K562 (cell line): ENCODE measurements around the gene SLC27A2. TPM values are rescaled to one million over a fixed set of nuclear protein-coding genes. Genes with fewer than 3 reads are reported as not detected.

Source experiments
- ATAC-seq: fragments of 200-7000 bp; cut with Tn5 transposase; 3 replicates; pipeline ENCODE4 v1.9.1; 2020; ENCODE audit warnings: moderate library complexity
- BruUV-seq: library from RNA; stranded (reverse); fragments of 400-500 nt; replicated peaks from 2 replicates; lab custom pipeline; 2021; lab: Mats Ljungman, UMichigan
- CTCF ChIA-PET: fragments of 300-600 bp; formaldehyde crosslinking; extraction: SDS; loops from one replicate; lab custom pipeline; 2021; ENCODE audit warnings: low intra/inter-chr PET ratio; lab: Yijun Ruan, JAX
- POLR2A ChIA-PET: fragments of 300-600, 350-650 bp; sonication (Branson Sonifier 250); formaldehyde crosslinking; extraction: SDS; loops from one replicate; lab custom pipeline; 2021; ENCODE audit warnings: antibody characterized with exemption, inconsistent platforms; lab: Yijun Ruan, JAX
- DNase-seq, 4 experiments: peaks; one replicate each; pipeline versions ENCODE4 v3.0.0 to v3.0.0-alpha.2; 2011 to 2018; ENCODE audit warnings: low spot score in 3 of 4, mixed read lengths in 3 of 4; ENCODE audit errors: extremely low read depth in 1 of 4
- FAIRE-seq: peaks from 2 replicates; lab custom pipeline; 2011; peaks lifted over from hg19 to GRCh38; lab: Jason Lieb, UNC
- H2AFZ ChIP-seq: 2 replicates; pipeline ENCODE4 v1.6.0; 2011; ENCODE audit warnings: low read depth, low read length, control low read depth, inconsistent platforms
- H3K27ac ChIP-seq: fragments of 200-600 bp; 3 replicates; pipeline ENCODE4 v1.8.0; 2011; ENCODE audit warnings: low read depth, mild to moderate bottlenecking, control low read depth, inconsistent platforms, low read length, moderate library complexity, mixed read lengths; ENCODE audit errors: extremely low read depth
- H3K27me3 ChIP-seq, 2 experiments: fragments of 300-600 bp in 1 of 2; 2 replicates in 1 of 2; 3 replicates in 1 of 2; pipeline versions ENCODE4 v1.6.0 to v1.8.0; 2011; ENCODE audit warnings: inconsistent platforms in 2 of 2, low read length in 2 of 2, mild to moderate bottlenecking in 1 of 2, mixed read lengths in 1 of 2, moderate library complexity in 1 of 2; ENCODE audit not compliant: control insufficient read depth in 2 of 2, insufficient read depth in 2 of 2
- H3K36me3 ChIP-seq: fragments of 300-600 bp; 3 replicates; pipeline ENCODE4 v1.8.0; 2011; ENCODE audit warnings: mild to moderate bottlenecking, low read length, inconsistent platforms; ENCODE audit not compliant: control insufficient read depth, insufficient read depth
- H3K4me1 ChIP-seq, 2 experiments: fragments of 200-600 bp in 1 of 2; replicated peaks in 1 of 2; 2 replicates in 1 of 2; 3 replicates in 1 of 2; pipeline versions ENCODE4 v1.5.1 to v1.8.0; 2011; ENCODE audit warnings: inconsistent platforms in 2 of 2, low read length in 2 of 2, mild to moderate bottlenecking in 1 of 2, mixed read lengths in 1 of 2, moderate library complexity in 1 of 2; ENCODE audit not compliant: control insufficient read depth in 2 of 2, insufficient read depth in 2 of 2
- H3K4me2 ChIP-seq: 2 replicates; pipeline ENCODE4 v1.6.1; 2011; ENCODE audit warnings: low read length, control low read depth, inconsistent platforms, mixed read lengths; ENCODE audit not compliant: insufficient read depth
- H3K4me3 ChIP-seq: fragments of 200-600 bp; sonication (generic), shearing (Covaris generic); 2 replicates; pipeline ENCODE4 v1.5.1; 2016; ENCODE audit warnings: control low read depth, inconsistent platforms
- H3K79me2 ChIP-seq: fragments of 200-600 bp; 3 replicates; pipeline ENCODE4 v1.8.0; 2011; ENCODE audit warnings: low read length, inconsistent platforms; ENCODE audit not compliant: control insufficient read depth, insufficient read depth
- H3K9ac ChIP-seq, 2 experiments: 2 replicates each; pipeline versions ENCODE4 v1.6.0 to v1.6.1; 2011; ENCODE audit warnings: low read depth in 2 of 2, low read length in 2 of 2, control low read depth in 1 of 2, inconsistent platforms in 1 of 2, mild to moderate bottlenecking in 1 of 2, mixed read lengths in 1 of 2; ENCODE audit not compliant: insufficient read depth in 1 of 2
- H3K9me1 ChIP-seq: one replicate; pipeline ENCODE4 v1.6.0; 2011; ENCODE audit warnings: inconsistent platforms, mild to moderate bottlenecking, low read length, moderate library complexity; ENCODE audit not compliant: control insufficient read depth, insufficient read depth
- H3K9me3 ChIP-seq: replicated peaks from 2 replicates; pipeline ENCODE4 v1.5.1; 2011; ENCODE audit warnings: low read depth, low read length, inconsistent platforms; ENCODE audit not compliant: control insufficient read depth, insufficient read depth
- H4K20me1 ChIP-seq: replicated peaks from 2 replicates; pipeline ENCODE4 v1.6.1; 2011; ENCODE audit warnings: low read length, inconsistent platforms, mixed read lengths; ENCODE audit not compliant: control insufficient read depth, insufficient read depth
- ARHGAP35 ChIP-seq: fragments of 450-650 bp; IDR thresholded peaks from 2 replicates; pipeline ENCODE4 v1.6.1; 2018; ENCODE audit not compliant: partially characterized antibody
- CAMTA2 ChIP-seq: fragments of 250-450 bp; sonication (Bioruptor Pico); conservative IDR thresholded peaks from 2 replicates; pipeline ENCODE4 v1.5.1; 2022
- CREBBP ChIP-seq: IDR thresholded peaks from one replicate; pipeline ENCODE4 v1.6.1; 2012; ENCODE audit warnings: low read depth, mild to moderate bottlenecking, control low read depth, inconsistent platforms, low read length
- HSF4 ChIP-seq: fragments of 250-450 bp; sonication (Bioruptor Pico); IDR thresholded peaks from 2 replicates; pipeline ENCODE4 v2.1.2; 2022; ENCODE audit warnings: mild to moderate bottlenecking, moderate library complexity, borderline replicate concordance
- MAFF ChIP-seq: IDR thresholded peaks from 2 replicates; pipeline ENCODE4 v1.6.1; 2012; ENCODE audit warnings: low read length, improper control_type of control experiment
- MYNN ChIP-seq, 2 experiments: sonication (generic); formaldehyde crosslinking in 1 of 2; IDR thresholded peaks; 2 replicates each; pipeline versions ENCODE4 v1.5.0 to v1.6.1; 2016 to 2020; ENCODE audit warnings: antibody characterized with exemption in 1 of 2, missing genetic modification reagents in 1 of 2
- NR2F6 ChIP-seq: fragments of 450-650 bp; formaldehyde crosslinking; IDR thresholded peaks from 2 replicates; pipeline ENCODE4 v1.4.0; 2020; ENCODE audit warnings: mild to moderate bottlenecking
- RBM25 ChIP-seq: fragments of 200-400 bp; formaldehyde crosslinking; IDR thresholded peaks from 2 replicates; pipeline ENCODE4 v1.6.1; 2018; ENCODE audit warnings: low read length, low read depth, moderate library complexity; ENCODE audit not compliant: severe bottlenecking
- SMARCC2 ChIP-seq: fragments of 450-650 bp; IDR thresholded peaks from 2 replicates; pipeline ENCODE4 v1.6.1; 2017; ENCODE audit warnings: antibody characterized with exemption, moderate library complexity, mild to moderate bottlenecking, low read depth
- WGBS: fragments of 100-300 bp; shearing (Covaris generic); methylation state at CpG from one replicate; pipeline ENCODE4 v1.1.6; 2016; ENCODE audit warnings: low coverage, mixed read lengths; ENCODE audit not compliant: insufficient coverage; ENCODE audit errors: missing lambda C conversion rate; 5-methylcytosine and 5-hydroxymethylcytosine counted together
- in situ Hi-C: fragments of 300-500 bp; cut with MboI; formaldehyde crosslinking; loops from 4 replicates; pipeline ENCODE4 v1.15.0; 2018; ENCODE audit warnings: inconsistent platforms, mixed read lengths
- intact Hi-C: fragments of 100-400 bp; cut with micrococcal nuclease; formaldehyde crosslinking; loops from 2 replicates; pipeline ENCODE4 v1.14.2; 2022
- polyA plus RNA-seq, 8 experiments: library from polyadenylated mRNA; depleted of rRNA in 4 of 8; stranded (reverse) in 5 of 8; unstranded in 3 of 8; fragments of >200 nt; fragmentation: Nextera tagmentation in 2 of 8; fragmentation: Illumina TruSeq in 1 of 8; extraction: Ambion mirVana in 2 of 8; extraction: Trizol in 1 of 8; gene quantifications; 2 replicates each; pipeline versions ENCODE4 v1.2.1 to v1.2.3, GENCODE V29; 2011 to 2014; ENCODE audit warnings: inconsistent platforms in 1 of 8, missing spikeins in 1 of 8
- total RNA-seq, 7 experiments: library from RNA; depleted of rRNA in 6 of 7; stranded (reverse); fragments of >200 nt in 6 of 7; fragmentation: Illumina TruSeq in 2 of 7; extraction: Trizol in 2 of 7; gene quantifications; 2 replicates each; pipeline versions ENCODE4 v1.2.1 to v1.2.3, GENCODE V29; 2011 to 2021; ENCODE audit warnings: low replicate concordance in 1 of 7

The SLC27A2 gene
- total and polyA plus RNA-seq, 9 of the 15 experiments (the other 6 are each of a cell fraction or from before 2014, with no cell fraction given): 4.9 to 38.0 (median 22.7) TPM

- FAIRE-seq (no peak), ATAC-seq (no peak), DNase-seq (no peak)
- ChIA-PET POLR2A (no interaction called here), CTCF (no interaction called here)
- in situ Hi-C loops (no loop called here), intact Hi-C loops (no loop called here)
- no peaks in the 10 kb centered on the region for H3K9me3 ChIP-seq
- H3K4me3 ChIP-seq: no peak within 1 kb of the TSS
- peaks cover 20 to 31% of the 10 kb centered on the region in 2 experiments for H3K4me1 ChIP-seq
- H3K9ac ChIP-seq: peak within 1 kb of the TSS in 1 of 2 experiments; percentile 52; a peak in 1 of 4 replicates
- H3K36me3 ChIP-seq: no peaks in the 10 kb centered on the region
- H3K79me2 ChIP-seq: no peaks in the 10 kb centered on the region
- H3K4me2 ChIP-seq: no peak within 1 kb of the TSS
- H3K27me3 ChIP-seq: no peaks in the 10 kb centered on the region
- 75% methylated on average over 9 of the region's 9 CpGs for WGBS
- no peak within 1 kb of the TSS for H3K27ac ChIP-seq
- H3K9me1 ChIP-seq: no peaks in the 10 kb centered on the region
- no peaks in the 10 kb centered on the region for H4K20me1 ChIP-seq
- no TSS peak for BruUV-seq
- TF ChIP-seq CREBBP (no peak), HSF4 (CRISPR knock-in tag) (no peak), MAFF (no peak), CAMTA2 (CRISPR knock-in tag) (no peak), SMARCC2 (no peak), ARHGAP35 (no peak), NR2F6 (no peak)
- peak within 1 kb of the TSS; percentile 23; the same call in 1 of the 2 replicates for H2AFZ ChIP-seq
Observed at GRCh38 chr15:50265620-50266019, 83.6 kb downstream of the SLC27A2 start, which contains the start of gene HDC. Gene HDC, minus strand, starts transcription at chr15:50265726. Its CDS starts 103 bp downstream, at chr15:50265623.

GRCh38 chr15:50267577-50267976 lies 85.6 kb downstream of the SLC27A2 start:
- DNase-seq (no peak), FAIRE-seq (no peak), ATAC-seq (no peak)
- Histone ChIP-seq H3K9ac (no peak overlapping the region), H3K4me2 (no peak overlapping the region), H3K27me3 (no peaks in the 10 kb centered on the region), H3K9me1 (no peaks in the 10 kb centered on the region), H3K4me3 (no peak overlapping the region), H3K36me3 (no peaks in the 10 kb centered on the region), H4K20me1 (no peaks in the 10 kb centered on the region), H3K79me2 (no peaks in the 10 kb centered on the region), H2AFZ (no peak overlapping the region), H3K9me3 (no peaks in the 10 kb centered on the region), H3K27ac (no peak overlapping the region), H3K4me1 (peaks cover 5 to 17% of the 10 kb centered on the region in 2 experiments)
- intact Hi-C loops (no loop called here), in situ Hi-C loops (no loop called here)
- WGBS: 45% methylated on average over 2 of the region's 2 CpGs
- TF ChIP-seq MYNN (IDR thresholded peaks at IDR 0.05) (no peak), MYNN (CRISPR knock-in tag; IDR thresholded peaks at IDR 0.05) (no peak), RBM25 (peak; percentile 64)
- POLR2A ChIA-PET: no interaction called here
- no TSS peak for BruUV-seq
- CTCF ChIA-PET: no interaction called here
